Neutrophil (primary cell): Measurements from ENCODE around the gene CAPN2.

Experiments
- H3K27ac ChIP-seq: fragments of 200-600 bp; sonication (generic); 2 replicates; pipeline ENCODE4 v1.5.1; 2016; ENCODE audit warnings: mild to moderate bottlenecking, moderate library complexity
- H3K27me3 ChIP-seq: fragments of 200-600 bp; sonication (generic); 2 replicates; pipeline ENCODE4 v1.6.0; 2016; ENCODE audit warnings: mild to moderate bottlenecking
- H3K36me3 ChIP-seq: fragments of 200-600 bp; sonication (generic); 2 replicates; pipeline ENCODE4 v1.5.1; 2017
- H3K4me1 ChIP-seq, 2 experiments: fragments of 200-600 bp in 1 of 2; sonication (generic) in 1 of 2; 1 replicate in 1 of 2; 2 replicates in 1 of 2; pipeline versions ENCODE4 v1.5.1 to v1.6.1; 2013 to 2016; ENCODE audit warnings: low read depth in 1 of 2, low read length in 1 of 2, mild to moderate bottlenecking in 1 of 2, moderate library complexity in 1 of 2; ENCODE audit not compliant: control insufficient read depth in 1 of 2, insufficient read depth in 1 of 2
- H3K4me3 ChIP-seq, 2 experiments: fragments of 200-600 bp in 1 of 2; sonication (generic) in 1 of 2; 1 replicate in 1 of 2; 2 replicates in 1 of 2; pipeline ENCODE4 v1.5.1; 2013 to 2016; ENCODE audit warnings: low read depth in 1 of 2, low read length in 1 of 2, mild to moderate bottlenecking in 1 of 2, moderate library complexity in 1 of 2
- H3K9me3 ChIP-seq: fragments of 200-600 bp; sonication (generic); 2 replicates; pipeline ENCODE4 v1.5.1; 2016
- CTCF ChIP-seq: fragments of 200-600 bp; sonication (generic); IDR thresholded peaks from 2 replicates; pipeline ENCODE4 v1.5.1; 2016; ENCODE audit warnings: antibody characterized with exemption

CAPN2 gene

GRCh38 chr1:223741861-223742260 is 29.5 kb downstream of the CAPN2 start:
- no peaks in the 10 kb centered on the region for H3K36me3 ChIP-seq
- no peaks in the 10 kb centered on the region for H3K9me3 ChIP-seq
- no peak for TF ChIP-seq CTCF
- no peaks in the 10 kb centered on the region for H3K4me1 ChIP-seq
- no peak overlapping the region for H3K27ac ChIP-seq
- no peak overlapping the region for H3K4me3 ChIP-seq
- H3K27me3 ChIP-seq = no peaks in the 10 kb centered on the region

GRCh38 chr1:223742856-223743517 is 30.6 kb downstream of the CAPN2 start:
- Histone ChIP-seq H3K9me3 (no peaks in the 10 kb centered on the region), H3K27me3 (no peaks in the 10 kb centered on the region), H3K4me1 (peaks cover 3% of the 10 kb centered on the region in 2 experiments), H3K27ac (no peak overlapping the region), H3K36me3 (no peaks in the 10 kb centered on the region), H3K4me3 (no peak overlapping the region)
- no peak for TF ChIP-seq CTCF

GRCh38 chr1:223745731-223746130 is 33.4 kb downstream of the CAPN2 start:
- no peaks in the 10 kb centered on the region for H3K36me3 ChIP-seq
- H3K4me3 ChIP-seq = no peak overlapping the region
- H3K27ac ChIP-seq = no peak overlapping the region
- H3K27me3 ChIP-seq = peaks cover 5% of the 10 kb centered on the region
- TF ChIP-seq CTCF = no peak
- H3K4me1 ChIP-seq = peaks cover 29 to 30% of the 10 kb centered on the region in 2 experiments
- no peaks in the 10 kb centered on the region for H3K9me3 ChIP-seq

GRCh38 chr1:223747838-223748335 is 35.5 kb downstream of the CAPN2 start:
- no peak overlapping the region for H3K27ac ChIP-seq
- H3K4me1 ChIP-seq = peaks cover 39 to 40% of the 10 kb centered on the region in 2 experiments
- no peaks in the 10 kb centered on the region for H3K9me3 ChIP-seq
- peaks cover 5% of the 10 kb centered on the region for H3K27me3 ChIP-seq
- no peaks in the 10 kb centered on the region for H3K36me3 ChIP-seq
- TF ChIP-seq CTCF = no peak
- H3K4me3 ChIP-seq = no peak overlapping the region

- Histone ChIP-seq H3K4me3 (peak overlapping the region; percentile 57 to 59), H3K27ac (no peak overlapping the region), H3K36me3 (no peaks in the 10 kb centered on the region), H3K27me3 (peaks cover 5% of the 10 kb centered on the region), H3K4me1 (peaks cover 44 to 45% of the 10 kb centered on the region in 2 experiments), H3K9me3 (no peaks in the 10 kb centered on the region)
- no peak for TF ChIP-seq CTCF
These were observed 36.0 kb downstream of the CAPN2 start for GRCh38 chr1:223748405-223748772.
